Hippocampal formation (tissue), 2 donors: ENCODE data around the gene KAZN.

Source experiments
- DNase-seq, 2 donors: peaks; one replicate each; lab custom pipeline; 2025; lab: John Stamatoyannopoulos, UW

The KAZN gene

GRCh38 chr1:14887044-14887566, 288.6 kb downstream of the KAZN start:
- no peak for DNase-seq

DNA sequence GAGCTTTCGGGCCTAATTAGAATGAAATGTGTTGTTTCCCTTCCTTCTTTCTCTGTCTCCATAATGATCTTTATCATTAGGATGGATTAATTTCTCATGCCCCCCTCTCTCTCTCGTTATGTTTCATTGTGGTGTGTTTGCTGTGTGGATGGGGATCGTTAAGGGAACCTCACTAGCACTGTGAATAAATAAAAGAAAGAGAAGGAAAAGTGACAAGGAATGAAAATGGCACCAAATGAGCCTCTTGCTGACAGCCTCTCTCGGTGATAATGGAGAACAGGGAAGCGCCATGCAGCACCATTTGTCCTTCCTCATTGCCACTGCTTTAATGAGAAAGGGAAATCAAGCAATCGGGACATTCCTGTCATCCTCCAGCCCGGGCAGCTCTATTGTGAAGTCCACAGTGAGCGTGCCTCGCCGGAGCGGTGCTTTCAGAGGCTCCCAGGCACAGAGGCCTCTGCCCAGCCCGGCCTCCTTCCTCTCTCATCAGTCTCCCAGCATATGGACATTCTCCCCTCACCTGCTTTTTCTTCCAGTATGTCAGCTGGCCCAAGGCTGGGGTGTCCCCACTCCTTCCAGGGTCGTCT, 289.4 kb downstream of the KAZN start:
- DNase-seq: no peak

DNA sequence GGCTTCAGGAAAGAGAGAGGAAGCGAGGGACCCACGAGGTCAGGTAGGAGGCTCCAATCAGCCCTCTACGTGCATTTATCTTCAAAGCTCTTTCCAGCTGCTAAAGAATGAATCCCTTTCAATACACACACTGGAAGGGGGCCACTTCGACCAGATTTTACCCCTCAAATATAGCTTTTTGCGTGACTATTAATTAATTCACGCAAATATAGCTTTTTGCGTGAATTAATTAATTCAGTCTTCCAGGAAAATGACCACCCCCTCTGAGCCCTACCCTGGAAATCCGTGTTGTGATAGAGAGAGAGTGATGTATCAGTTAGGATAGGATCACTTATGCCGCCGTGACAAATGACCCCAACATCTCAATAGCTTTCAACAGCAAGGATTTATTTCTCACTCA, 289.9 kb downstream of the KAZN start:
- DNase-seq: no peak

- DNase-seq: no peak
Measured at GRCh38 chr1:14889825-14890440, 291.4 kb downstream of the KAZN start.

DNA sequence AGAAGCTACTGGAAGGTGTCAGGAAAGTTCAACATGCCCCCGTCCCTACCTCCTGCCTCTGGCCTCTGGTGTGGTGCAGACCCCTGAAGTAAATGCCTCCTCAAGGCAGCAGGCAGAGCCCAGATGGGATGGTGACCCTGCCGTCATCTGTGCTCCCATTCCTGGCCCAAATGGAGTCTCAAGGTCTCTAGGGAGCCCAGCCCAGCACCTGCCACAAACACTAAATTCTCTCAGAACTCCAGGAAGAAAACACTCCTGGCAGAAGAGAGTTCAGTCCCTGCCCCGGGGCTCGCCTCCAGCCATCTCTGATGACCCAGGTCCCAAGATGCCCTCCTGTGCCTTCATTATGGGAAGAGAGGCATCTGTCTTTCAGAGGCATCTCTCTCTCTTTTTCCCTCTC, 293.5 kb downstream of the KAZN start:
- DNase-seq: no peak

- peak; percentile 1 to 51 for DNase-seq
Measured at GRCh38 chr1:14894811-14895560, 296.5 kb downstream of the KAZN start.

- no peak for DNase-seq
Measured at GRCh38 chr1:14895727-14896126, 297.2 kb downstream of the KAZN start.

GRCh38 chr1:14896381-14897079, 298.0 kb downstream of the KAZN start:
- DNase-seq: no peak

DNA sequence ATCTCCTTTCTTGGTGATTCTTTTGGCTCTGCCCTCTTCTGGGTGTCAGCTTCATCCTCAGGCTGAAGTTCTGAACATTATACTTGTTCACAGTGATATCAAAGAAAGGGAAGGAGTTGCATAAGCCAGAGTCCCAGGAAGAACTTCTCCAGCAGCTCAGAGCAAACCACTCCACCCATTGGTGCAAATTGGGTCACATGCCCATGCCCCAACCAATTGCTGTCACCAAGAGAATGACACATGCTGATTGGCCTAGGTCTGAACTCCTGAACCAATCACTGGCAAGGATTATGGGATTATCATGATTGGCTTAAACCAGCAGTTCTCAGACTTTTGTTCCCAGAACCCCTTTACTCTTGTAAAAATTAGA, 298.6 kb downstream of the KAZN start:
- DNase-seq: no peak

DNA sequence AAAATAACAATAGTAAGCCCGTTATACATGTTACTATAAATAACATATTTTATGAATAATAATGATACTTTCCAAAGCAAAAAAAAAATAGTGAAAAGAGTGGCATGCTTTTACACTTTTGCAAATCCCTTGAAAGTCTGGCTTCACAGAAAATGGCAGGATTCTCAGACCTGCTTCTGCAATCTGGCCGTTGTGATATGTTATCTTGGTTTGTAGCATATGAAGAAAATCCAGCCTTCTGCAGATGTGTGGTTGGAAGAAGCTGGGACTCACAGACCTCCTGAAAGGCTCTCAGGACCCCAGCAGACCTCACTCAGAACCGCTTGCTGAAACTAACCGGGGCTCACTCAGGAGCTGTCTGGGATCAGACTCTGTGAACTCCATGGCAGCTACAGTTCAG, 299.1 kb downstream of the KAZN start:
- DNase-seq: no peak

- no peak for DNase-seq
Measured at GRCh38 chr1:14897997-14898645, 299.6 kb downstream of the KAZN start.

- DNase-seq: no peak
Measured at GRCh38 chr1:14899686-14900085, 301.2 kb downstream of the KAZN start.

DNA sequence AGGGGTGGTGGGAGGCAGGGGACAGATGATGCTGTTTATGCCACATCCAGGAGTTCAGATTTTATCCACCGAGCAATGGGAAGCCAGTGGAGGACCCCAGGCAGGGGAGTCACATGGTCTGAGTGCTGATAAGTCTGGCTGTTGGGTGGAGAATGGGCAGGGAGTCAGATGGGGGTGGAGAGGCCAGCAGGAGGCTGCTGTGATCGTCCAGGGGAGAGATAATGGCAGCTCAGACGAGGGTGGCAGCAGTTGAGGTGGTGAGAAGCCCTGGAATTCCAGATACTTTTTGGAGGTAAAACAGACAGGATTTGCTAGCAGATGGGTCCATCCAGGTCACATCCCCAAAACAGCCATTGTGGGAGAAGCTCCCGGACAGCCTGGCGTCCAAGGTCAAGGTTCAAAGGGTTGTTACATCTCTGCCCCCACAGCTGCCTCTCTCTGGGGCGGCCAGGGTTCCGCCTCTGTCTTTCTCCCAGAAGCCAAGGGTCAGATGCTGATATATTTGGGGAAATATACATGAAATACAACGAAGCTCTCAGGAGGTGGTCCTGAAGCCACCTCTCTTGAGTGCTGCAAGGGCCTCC, 303.0 kb downstream of the KAZN start:
- DNase-seq: no peak

GRCh38 chr1:14903922-14904321, 305.4 kb downstream of the KAZN start:
- DNase-seq: no peak

DNA sequence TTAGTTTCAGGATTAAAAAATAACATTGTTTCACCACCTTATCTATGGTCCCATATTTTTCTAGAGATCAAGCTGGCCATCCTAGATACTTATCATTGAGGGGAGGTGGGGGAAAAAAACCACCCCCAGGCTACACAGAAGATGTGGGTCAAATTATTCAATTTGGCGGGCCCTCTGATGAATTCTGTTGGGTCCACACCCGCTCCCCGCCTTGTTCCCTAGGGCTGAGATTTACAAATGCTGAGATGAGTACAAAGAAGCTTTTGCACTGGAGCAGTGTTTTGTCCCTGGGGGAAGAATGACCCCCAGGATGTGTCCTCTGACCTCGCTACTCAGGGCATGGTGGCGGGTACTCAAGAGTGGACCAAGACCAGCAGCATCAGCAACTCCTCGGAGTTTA, 308.2 kb downstream of the KAZN start:
- DNase-seq: no peak

- DNase-seq: no peak
Measured at GRCh38 chr1:14907416-14907815, 308.9 kb downstream of the KAZN start.

DNA sequence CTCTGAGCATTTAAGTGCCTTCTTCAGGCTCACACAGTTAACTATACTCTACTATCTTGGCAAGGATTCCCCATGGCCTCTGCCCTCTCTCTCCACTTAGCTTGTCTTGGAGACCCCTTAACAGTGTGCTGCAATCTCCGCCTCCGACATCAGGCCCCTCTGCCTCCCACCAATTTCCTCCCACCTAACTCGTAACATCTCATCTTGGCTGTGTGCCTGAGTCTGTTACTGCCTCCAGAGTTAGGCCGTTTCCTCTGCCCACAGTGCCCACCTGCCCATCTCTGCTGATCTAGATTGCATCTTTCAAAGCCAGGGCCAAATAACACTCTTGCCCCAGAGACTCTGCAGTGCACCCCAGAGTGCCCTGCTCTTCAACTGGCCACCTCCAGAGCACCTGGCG, 310.8 kb downstream of the KAZN start:
- no peak for DNase-seq

DNA sequence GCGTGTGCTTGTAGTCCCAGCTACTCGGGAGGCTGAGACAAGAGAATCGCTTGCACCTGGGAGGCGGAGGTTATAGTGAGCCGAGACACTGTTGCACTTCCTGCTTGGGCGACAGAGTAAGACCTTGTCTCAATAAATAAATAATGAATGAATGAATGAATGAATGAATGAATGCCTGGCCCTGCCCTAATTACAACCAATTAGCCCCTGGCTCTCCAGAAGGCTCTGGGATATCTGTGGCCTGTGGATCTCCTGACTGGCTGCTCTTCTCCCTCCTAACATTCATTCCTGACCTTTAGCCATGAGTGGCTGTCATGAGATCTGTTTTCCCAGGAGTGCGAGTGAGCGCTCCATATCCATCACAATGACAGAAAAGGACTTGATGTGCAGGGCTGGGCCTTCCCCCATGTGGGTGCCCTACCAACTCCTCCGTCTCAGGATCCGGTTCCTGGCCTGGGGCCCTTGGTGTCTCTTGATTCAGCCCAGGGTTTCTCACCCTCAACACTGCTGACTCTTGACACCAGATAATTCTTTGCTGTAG, 311.5 kb downstream of the KAZN start:
- no peak for DNase-seq

DNA sequence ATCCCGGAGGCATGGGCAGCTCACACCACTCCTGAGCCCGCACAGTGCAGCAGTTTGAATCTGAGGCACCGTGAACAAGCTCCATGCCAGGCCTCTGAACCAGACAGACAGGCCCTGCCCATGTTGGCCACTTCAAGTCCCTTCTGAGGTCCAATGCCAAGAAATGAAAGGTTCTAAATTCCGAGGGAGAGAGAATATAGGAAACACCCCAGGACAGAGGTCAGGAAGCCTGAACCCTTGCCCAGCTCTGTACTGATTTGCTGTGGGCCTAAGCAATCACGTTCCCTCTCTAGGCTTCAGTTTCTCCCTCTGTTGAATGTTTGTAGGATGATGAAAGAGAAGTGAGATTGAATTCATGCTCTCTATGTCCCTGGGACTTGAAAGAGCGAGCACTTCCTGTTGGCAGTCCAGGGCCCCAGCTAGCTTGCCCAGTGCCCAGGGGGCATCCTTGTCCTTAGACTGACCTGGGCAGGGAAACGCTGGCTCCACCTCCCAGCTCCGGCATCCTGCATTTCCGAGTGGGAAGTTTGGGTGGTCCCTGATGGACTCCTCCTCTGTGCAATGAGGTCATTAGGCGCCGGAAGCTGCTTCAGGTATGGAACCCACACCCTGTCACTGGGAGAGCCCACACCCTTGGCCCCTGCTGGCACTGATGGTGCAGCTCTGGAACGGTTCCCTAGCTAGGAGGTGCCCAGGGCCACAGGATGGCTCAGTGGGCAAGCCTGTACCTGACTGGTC, 312.7 kb downstream of the KAZN start:
- no peak for DNase-seq

DNA sequence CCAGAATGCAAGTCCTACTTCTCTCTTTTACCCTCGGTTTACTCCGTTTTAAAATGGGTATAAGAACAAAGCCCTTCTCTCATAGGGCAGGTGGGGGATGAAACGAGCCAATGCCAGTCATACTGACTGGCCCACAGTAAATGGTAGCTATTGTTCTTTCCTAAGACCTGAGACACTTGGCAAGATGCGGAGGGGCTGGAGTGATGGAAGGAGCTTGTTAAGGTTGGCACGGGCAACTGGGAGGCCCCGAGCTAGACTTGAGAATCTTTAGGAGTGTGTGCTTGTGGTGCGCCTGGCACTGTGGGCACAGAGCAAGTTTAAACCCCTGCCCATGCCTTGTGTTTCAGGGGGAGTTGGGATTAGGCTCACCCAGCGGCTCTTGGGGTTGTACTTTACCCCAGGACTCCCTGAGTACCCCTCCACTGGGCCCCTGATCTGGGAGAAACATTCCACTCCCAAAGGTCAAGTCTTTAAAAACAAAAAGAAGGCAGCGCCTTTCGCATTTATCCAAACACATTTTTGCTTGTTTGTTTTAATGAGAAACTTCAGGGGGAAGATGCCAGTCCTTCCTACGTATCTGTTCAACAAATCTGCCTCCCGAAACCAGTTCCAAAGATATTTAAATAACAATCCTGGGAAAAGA, 314.5 kb downstream of the KAZN start:
- DNase-seq: no peak
